Measurements from ENCODE around the gene MACROD1.

MACROD1 gene

DNA sequence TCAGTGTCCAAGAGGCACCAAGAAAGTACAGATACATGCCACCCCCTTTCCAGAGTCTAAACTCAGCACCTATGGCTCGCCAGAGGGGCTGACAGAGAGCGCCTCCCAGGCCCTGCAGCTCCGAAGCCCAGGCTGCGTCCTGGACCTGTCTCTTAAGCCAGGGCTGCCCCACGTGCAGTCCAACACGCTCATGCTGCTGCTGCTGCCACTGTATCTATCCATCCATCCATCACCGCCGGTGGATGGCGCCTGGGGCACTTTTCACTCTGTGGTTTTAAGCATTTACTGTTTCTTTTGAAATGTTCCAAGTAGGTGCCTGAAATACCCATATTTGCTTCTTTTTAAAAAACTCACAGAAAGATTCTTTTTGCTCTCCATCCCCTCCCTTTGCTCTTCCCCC, 41.8 kb downstream of the MACROD1 start:
- TF ChIP-seq, protein P1, sequence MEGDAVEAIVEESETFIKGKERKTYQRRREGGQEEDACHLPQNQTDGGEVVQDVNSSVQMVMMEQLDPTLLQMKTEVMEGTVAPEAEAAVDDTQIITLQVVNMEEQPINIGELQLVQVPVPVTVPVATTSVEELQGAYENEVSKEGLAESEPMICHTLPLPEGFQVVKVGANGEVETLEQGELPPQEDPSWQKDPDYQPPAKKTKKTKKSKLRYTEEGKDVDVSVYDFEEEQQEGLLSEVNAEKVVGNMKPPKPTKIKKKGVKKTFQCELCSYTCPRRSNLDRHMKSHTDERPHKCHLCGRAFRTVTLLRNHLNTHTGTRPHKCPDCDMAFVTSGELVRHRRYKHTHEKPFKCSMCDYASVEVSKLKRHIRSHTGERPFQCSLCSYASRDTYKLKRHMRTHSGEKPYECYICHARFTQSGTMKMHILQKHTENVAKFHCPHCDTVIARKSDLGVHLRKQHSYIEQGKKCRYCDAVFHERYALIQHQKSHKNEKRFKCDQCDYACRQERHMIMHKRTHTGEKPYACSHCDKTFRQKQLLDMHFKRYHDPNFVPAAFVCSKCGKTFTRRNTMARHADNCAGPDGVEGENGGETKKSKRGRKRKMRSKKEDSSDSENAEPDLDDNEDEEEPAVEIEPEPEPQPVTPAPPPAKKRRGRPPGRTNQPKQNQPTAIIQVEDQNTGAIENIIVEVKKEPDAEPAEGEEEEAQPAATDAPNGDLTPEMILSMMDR (IDR thresholded peaks at IDR 0.05; ENCODE audit: low read depth, low read length) = no peak
- no peak for DNase-seq (ENCODE audit: low read depth in 2 of 2)

DNA sequence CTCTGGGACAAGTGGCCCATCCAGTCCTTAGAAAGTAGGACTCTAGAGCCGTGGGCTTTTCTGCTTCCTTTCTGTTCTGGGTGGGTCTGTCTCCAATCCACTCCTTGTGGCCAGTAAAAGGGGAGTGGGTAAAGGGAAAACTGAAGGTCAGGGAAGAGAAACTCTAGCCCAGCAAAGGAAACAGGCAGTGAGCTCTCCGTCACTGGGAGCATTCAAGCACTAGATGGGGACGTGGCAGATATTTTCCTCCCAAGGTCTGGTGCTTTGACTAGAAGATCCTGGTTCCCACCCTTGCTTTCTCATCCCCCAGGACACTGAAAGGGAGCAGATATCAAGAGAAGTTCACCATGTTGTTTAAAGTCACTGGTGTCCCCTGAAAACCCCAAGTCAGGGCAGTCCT, 42.2 kb downstream of the MACROD1 start:
- no peak for DNase-seq (ENCODE audit: low read depth in 2 of 2)
- TF ChIP-seq, protein P1 (IDR thresholded peaks at IDR 0.05; ENCODE audit: low read depth, low read length) = no peak

More for the DNA sequence above, 41.8 kb downstream of the MACROD1 start:
- H3K4me3 ChIP-seq (replicated peaks in 1 of 2; ENCODE audit: low read depth in 2 of 2, low read length in 2 of 2) = no peak overlapping the region

DNA sequence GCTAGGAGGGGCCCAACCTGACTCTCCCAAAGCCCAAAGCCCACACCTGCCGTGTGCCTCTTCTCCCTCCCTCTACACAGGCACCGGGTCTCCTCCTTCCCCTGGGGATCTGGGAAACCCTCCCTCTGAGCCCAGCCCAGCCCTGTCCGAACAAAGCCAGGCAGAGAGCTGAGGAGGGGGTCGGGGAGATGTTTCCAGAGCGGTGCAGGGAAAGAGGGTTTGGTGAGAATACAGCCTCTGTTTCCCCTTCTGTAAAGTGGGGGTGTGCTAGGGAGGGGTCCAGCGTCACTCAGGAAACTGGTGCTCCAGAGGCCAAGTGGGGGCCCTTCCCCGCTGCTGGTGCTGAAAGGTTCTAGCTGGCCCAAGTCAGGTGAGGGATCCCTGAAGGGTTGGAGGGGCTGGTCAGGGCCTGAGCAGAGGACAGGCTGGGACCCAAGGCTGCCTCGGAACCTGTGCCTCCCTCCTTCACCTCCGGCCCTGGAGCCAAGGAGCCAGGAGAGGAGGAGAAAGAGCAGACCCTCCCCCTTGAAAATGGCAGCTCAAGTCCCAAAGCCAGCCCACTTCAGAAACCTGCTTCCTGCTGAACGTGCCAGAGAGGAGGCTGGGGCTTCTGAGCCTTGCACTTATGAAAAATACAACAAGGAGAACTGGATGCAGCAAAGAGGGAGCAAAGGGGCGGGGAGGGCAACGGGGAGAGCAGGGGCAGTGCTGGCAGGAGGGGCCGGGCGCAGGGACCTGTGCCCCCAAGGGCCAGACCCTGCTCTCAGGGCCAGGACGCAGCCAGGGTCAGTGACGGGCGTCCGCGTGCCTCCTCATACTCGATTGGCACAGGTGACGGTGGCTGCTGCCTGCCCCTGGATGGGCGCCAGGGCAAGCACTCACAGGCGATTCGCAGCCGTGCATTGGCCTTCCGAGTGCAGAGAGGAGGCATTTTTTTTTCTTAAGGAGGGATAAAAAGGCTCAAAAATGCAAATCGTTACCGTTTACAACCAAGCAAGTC, 43.2 kb downstream of the MACROD1 start:
- H3K4me3 ChIP-seq (replicated peaks in 1 of 2; ENCODE audit: low read depth in 2 of 2, low read length in 2 of 2) = no peak overlapping the region
- DNase-seq (ENCODE audit: low read depth in 2 of 2) = no peak
- TF ChIP-seq, protein P1 (IDR thresholded peaks at IDR 0.05; ENCODE audit: low read depth, low read length) = no peak

More for the DNA sequence above, 42.2 kb downstream of the MACROD1 start:
- no peak overlapping the region for H3K4me3 ChIP-seq (replicated peaks in 1 of 2; ENCODE audit: low read depth in 2 of 2, low read length in 2 of 2)

DNA sequence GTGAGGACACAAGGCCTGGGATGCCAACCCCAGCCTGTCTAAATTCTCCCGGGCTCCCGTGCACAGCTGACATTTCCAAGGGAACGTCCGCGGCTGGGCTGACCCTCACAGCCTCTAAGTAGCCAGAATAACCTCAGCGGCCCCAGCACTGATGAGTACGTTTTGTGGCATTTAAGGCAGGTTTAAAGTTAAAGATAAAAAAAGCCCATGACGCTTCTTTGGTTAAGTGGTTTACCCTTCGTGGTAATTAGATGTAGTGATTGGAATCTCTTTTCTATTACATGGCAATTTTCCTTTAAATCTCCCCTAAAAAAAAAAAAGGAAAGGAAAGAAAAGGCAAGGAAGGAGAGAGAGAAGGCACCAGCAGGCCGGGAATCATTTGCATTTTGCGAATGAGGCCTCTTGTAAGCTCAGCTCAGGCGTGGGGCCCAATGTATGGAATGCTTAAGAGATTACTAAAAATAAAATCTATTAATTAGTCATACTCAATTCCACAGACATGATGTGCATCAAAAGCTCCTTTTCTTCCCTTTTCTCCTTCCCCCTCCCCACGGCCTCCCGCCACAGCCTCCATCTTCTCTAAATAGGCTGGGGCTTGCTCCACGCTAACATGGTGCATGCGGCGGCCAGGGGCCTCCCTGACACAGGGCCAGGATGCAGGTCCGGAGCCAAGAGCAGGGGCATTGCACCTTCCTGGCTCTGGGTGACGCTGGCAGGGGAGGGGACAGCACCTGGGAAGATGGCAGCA, 44.1 kb downstream of the MACROD1 start:
- no peak overlapping the region for H3K4me3 ChIP-seq (replicated peaks in 1 of 2; ENCODE audit: low read depth in 2 of 2, low read length in 2 of 2)
- DNase-seq (ENCODE audit: low read depth in 2 of 2) = peak; percentile 49 to 69
- TF ChIP-seq, protein P1 (IDR thresholded peaks at IDR 0.05; ENCODE audit: low read depth, low read length) = no peak

DNA sequence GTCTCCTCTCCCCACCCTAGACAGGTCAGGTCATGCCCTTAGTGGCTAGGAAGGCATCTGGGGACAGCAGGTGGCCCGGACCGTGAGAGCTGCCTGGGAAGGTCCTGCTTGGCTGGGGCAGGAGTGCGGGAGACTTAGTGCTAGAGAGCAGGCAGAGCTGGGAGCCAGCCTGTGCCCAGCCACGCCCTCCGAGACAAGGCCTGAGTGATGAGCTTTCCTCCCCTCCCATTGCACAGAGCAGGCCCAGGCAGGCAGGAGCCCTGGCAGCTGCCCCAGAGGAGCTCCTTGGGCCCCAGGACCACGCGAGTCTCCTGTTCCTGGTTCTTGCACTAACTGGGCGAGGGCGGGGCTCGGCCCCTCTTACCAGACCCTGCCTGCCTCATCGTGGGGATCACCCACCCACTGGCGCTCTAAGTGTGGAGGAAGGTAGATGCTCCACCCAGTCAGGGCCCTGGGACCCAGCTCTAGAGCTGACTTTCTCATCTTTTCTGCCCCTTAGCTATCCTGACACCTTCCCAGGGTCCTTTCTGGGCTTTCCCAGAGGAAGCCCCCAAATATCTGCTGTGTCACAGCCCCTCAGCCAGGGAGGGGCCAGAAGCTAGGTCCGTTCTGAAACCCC, 44.9 kb downstream of the MACROD1 start:
- TF ChIP-seq, protein P1 (IDR thresholded peaks at IDR 0.05; ENCODE audit: low read depth, low read length) = no peak
- H3K4me3 ChIP-seq (replicated peaks in 1 of 2; ENCODE audit: low read depth in 2 of 2, low read length in 2 of 2) = no peak overlapping the region

DNA sequence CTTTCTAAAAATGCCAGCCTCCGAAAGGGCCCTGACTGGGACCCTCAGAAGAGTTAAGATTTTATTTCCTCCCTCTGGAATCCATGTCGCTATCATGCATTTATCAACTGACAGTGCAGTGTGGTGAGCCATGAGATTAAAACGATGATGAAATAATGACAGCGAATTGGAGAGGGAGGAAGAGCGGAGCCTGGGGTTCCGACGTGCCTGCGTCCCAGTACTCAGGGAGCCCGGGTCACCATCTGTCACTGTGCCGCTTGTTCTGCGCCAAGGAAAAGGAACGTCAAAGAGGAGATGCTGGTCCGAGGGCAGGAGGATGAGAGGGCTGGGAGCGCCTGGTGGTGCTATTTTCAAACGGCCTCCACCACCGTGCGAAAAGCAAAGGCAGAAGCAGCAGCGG, 46.2 kb downstream of the MACROD1 start:
- H3K4me3 ChIP-seq (replicated peaks in 1 of 2; ENCODE audit: low read depth in 2 of 2, low read length in 2 of 2) = no peak overlapping the region
- DNase-seq (ENCODE audit: low read depth in 2 of 2) = no peak
- TF ChIP-seq, protein P1 (IDR thresholded peaks at IDR 0.05; ENCODE audit: low read depth, low read length) = no peak

More for the DNA sequence above, 44.9 kb downstream of the MACROD1 start:
- DNase-seq (ENCODE audit: low read depth in 2 of 2) = peak in 1 of 2 donors; percentile 10
